HG02938 (cell line): Measurements from ENCODE around the gene TPRG1.

Experiments
- ATAC-seq: cut with Tn5 transposase; IDR thresholded peaks from one replicate; pipeline ENCODE4 v1.9.1; 2021; ENCODE audit warnings: mild to moderate bottlenecking, moderate library complexity; ENCODE audit not compliant: unreplicated experiment

Gene TPRG1

GRCh38 chr3:189227249-189227648 lies 55.5 kb downstream of the TPRG1 start:
- no peak for ATAC-seq

- peak; percentile 71 for ATAC-seq
Observed at GRCh38 chr3:189229196-189229828, 57.5 kb downstream of the TPRG1 start.

GRCh38 chr3:189232790-189233189 lies 61.0 kb downstream of the TPRG1 start:
- no peak for ATAC-seq

- ATAC-seq = no peak
Observed at GRCh38 chr3:189233225-189233858, 61.6 kb downstream of the TPRG1 start.

DNA sequence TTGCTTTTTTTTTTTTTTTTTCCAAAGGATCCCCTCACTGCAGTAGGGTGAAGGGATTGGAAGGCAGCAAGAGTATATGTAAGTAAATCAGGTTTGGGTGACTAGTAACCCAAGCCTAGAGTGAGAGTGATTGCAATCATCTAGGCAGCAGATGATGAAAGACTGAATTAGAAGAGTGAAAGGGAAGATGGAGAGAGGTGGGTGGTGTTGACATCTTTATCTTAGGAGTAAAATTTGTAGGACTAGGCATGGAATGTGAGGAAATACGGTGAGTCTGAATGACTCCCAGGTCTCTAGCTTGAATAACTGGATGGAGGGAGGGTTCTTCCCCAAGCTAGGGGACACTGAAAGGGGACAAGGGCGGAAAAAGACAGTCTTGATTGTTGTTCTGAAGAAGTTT lies 63.4 kb downstream of the TPRG1 start:
- ATAC-seq = no peak

DNA sequence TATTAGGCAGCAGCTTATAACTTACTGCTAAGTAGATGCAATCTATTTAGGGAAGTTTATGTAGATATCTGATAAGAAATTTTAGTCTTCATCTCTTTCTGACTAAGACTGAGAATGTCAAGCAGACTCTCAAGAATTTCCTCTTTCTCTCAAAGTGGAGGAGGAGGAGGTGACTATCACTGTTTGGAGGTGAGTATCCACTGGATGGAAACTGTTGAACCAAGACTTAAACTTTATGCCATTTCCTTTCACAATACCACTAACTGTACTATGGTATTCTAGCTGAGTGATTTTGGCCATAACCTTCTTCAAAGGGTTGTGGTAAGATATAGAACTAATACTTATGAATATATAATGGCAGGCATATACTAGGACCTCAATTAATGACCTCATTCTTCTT lies 64.6 kb downstream of the TPRG1 start:
- ATAC-seq = peak; percentile 79

GRCh38 chr3:189237526-189237925 lies 65.8 kb downstream of the TPRG1 start:
- no peak for ATAC-seq

- ATAC-seq = no peak
Observed at GRCh38 chr3:189238071-189238470, 66.3 kb downstream of the TPRG1 start.

DNA sequence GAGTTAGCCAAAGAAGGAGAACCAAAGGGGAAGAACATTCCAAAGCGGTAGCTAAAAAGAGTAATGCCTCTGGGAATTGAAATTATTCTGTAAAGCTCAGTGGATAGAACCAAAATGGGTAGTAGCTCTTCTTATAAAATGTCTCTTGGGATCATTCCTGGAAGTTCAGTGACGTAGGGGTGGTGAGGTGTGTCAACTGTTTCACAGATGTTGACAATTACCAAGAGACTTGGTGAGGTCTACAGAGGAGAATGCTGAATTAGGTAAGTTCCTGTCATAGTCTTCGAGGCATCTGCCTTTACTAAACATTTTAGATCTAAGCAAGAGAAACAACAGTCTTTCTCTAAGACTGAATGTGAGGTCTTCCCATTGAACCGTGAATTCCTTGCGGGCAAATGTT lies 67.8 kb downstream of the TPRG1 start:
- no peak for ATAC-seq

GRCh38 chr3:189249987-189250386 lies 78.2 kb downstream of the TPRG1 start:
- ATAC-seq = no peak

- no peak for ATAC-seq
Observed at GRCh38 chr3:189258261-189258660, 86.5 kb downstream of the TPRG1 start.

GRCh38 chr3:189260556-189261493 lies 89.1 kb downstream of the TPRG1 start:
- no peak for ATAC-seq

DNA sequence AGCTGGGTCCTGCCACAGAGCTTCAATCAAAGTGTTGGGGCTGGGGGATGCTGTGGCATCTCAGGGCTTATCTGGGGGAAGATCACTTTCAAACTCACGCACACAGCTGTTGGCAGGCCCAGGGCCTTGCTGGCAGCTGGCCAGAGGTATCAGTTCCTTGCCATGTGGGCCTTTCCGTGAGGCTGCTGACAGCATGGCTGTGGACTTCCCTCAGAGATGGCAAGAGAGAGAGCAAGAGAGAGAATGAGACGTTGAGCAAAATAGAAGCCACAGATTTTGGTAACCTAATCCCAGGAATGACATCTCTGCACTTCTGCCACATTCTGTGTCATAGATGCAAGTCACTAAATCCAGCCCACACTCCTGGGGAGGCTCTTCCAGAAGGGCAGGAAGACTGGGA lies 91.0 kb downstream of the TPRG1 start:
- ATAC-seq = no peak

DNA sequence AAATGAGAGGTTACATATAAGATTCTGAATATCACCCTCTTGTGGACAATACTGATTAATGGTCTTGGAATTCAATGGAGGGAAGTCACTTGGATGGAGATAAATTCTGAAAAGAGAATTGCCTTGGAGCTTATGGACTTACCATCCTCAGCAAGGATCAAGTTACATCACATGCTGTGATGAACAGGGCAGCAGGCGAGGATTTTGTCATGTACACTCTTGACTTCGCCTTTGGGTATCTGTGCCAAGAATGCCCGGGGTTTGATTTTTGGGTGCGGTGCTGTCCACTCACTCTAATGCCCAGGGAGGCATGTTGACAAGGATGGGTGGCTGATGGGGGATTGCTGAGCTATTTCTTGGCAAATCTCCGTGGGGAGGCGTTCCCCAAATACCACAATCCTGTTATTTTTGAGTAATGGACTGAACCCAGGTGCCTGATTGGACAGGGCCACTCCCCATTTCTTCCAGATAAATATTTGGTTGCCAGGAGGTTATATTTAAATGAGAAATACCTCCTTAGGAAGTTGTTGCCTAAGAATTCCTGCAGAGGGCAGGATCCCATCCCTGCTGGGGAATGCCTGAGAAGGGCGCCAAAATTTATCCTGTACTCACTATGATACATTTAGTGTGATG lies 96.3 kb downstream of the TPRG1 start:
- no peak for ATAC-seq

DNA sequence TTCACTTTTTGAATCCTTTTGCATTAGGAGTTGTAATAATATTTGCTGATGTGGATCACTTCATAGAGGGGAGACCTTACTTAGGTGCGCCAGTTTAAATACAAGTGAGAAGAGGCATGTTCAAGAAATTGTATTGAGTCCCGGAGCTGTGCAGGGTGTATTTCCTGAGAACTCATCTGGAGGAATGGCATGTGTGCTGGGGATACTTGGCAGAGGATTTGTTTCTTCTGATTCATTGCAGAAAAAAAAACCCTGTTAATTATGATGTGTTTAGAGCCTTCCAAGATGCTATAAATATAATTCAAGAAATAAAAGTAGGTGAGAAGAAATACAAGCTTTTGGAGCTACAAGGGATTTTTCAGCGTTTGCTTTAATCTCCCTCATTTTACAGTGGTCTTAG lies 97.6 kb downstream of the TPRG1 start:
- no peak for ATAC-seq

DNA sequence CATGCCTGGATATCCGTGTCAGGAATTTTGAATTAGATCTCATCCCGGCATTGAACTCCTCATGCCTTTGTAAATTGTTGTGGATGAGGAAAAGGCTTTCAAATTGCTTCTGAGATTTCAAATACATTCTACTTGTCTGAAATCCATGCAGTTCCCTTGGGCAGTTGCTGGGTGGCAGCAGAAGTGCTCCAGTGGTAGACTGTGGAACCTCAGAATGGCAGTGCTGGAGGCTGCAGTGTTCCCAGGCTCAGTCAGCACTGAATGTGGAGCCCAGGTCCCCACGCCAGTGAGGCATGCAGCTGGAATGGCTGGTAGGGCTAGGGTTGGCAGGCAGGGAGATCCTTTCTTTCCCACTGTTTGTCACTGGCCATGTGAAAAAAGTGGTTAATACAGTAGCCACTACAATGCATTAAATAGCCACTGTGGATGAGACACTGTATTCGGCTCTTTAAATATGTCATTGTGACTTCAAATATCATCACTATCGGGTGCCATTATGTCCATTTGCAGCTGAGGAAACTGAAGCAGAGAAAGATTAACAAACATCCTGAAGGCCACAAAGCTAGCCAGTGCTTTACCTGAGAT lies 98.6 kb downstream of the TPRG1 start:
- ATAC-seq = peak; percentile 69

DNA sequence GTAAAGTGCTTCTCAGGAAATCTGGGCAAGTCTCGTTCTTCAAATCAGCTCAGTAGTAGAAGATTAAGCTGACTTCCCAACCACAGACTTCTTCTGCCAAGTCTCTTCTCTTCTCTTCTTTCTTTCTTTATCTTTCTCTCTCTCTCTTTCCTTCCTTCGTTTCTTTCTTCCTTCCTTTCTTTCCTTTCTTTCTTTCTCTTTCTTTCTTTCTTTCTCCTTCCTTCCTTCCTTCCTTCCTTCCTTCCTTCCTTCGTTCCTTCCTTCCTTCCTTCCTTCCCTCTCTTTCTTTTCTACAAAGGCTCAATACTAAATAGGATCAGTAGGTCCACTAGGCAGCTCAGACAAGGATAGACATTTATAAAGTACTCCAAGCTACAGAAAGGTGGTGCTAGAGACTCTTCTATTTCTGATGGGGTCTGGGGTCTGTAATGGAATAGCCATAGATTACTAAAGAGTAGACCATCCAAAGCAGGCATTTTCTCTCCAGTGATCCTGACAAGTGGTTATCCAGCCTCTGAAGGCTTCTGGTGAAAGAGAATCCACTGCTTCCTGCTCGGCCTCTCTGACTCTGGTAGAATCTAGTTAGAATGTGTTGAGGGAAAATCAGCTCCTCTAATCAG lies 100.8 kb downstream of the TPRG1 start:
- no peak for ATAC-seq

DNA sequence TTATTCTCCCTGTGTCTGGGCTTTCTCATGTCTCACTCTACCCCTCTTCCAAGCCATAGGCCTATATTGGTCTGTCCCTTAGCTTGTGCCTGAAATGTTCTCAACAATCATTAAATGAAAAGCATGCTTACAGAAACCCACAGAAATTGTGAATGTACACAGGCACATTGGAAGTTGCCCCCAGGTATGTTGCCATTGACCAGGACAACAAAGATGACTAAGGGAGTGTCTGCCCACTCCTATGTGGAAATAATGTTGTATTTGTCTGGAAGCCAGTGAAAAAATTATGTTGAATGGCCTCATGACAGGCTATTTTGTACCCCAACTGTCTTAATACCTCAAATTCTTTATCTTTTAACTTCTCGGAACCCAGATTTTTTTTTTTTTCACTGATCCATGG lies 102.0 kb downstream of the TPRG1 start:
- no peak for ATAC-seq

- no peak for ATAC-seq
Observed at GRCh38 chr3:189275182-189275581, 103.4 kb downstream of the TPRG1 start.

GRCh38 chr3:189275852-189276251 lies 104.1 kb downstream of the TPRG1 start:
- no peak for ATAC-seq
